Mesothelial cell of epicardium (in vitro differentiated cells): ENCODE data around the gene SLIT3. TPM values are rescaled to one million over a fixed set of nuclear protein-coding genes. Genes with fewer than 3 reads are reported as not detected.
A peak's percentile ranks its signal among the peaks of the same experiment; 100 is the strongest.

Source experiments
- DNase-seq, 2 experiments: peaks; one replicate each; pipeline ENCODE4 v3.0.0; 2021; ENCODE audit warnings: low spot score in 2 of 2; ENCODE audit not compliant: unreplicated experiment in 2 of 2
- H3K27ac Mint-ChIP-seq: 2 replicates; pipeline ENCODE4 v1.8.0; 2021; ENCODE audit warnings: mixed read lengths
- H3K27me3 Mint-ChIP-seq: 2 replicates; pipeline ENCODE4 v1.8.0; 2021; ENCODE audit warnings: low read depth, mixed read lengths
- H3K36me3 Mint-ChIP-seq: 2 replicates; pipeline ENCODE4 v1.8.0; 2021; ENCODE audit warnings: mixed read lengths
- H3K4me1 Mint-ChIP-seq: 2 replicates; pipeline ENCODE4 v1.8.0; 2021; ENCODE audit warnings: mixed read lengths
- H3K4me3 Mint-ChIP-seq: 2 replicates; pipeline ENCODE4 v1.8.0; 2021; ENCODE audit warnings: mild to moderate bottlenecking, moderate library complexity, mixed read lengths
- H3K9me3 Mint-ChIP-seq: 2 replicates; pipeline ENCODE4 v1.8.0; 2021; ENCODE audit warnings: mixed read lengths
- CTCF ChIP-seq: fragments of 200-600 bp; sonication (generic); IDR thresholded peaks from one replicate; pipeline ENCODE4 v1.5.0; 2021; ENCODE audit warnings: antibody characterized with exemption; ENCODE audit not compliant: unreplicated experiment
- total RNA-seq: library from RNA; stranded (reverse); gene quantifications from 3 replicates; pipeline ENCODE4 v1.2.1, GENCODE V29; 2021

The SLIT3 gene
- total RNA-seq, 1 donor from 2014 or later: 65.1 TPM

- H3K27me3 Mint-ChIP-seq: peaks cover 42% of the 10 kb centered on the region
- DNase-seq: no peak
- H3K4me3 Mint-ChIP-seq: no peak overlapping the region
- no peak for TF ChIP-seq CTCF
- H3K27ac Mint-ChIP-seq: no peak overlapping the region
- no peaks in the 10 kb centered on the region for H3K9me3 Mint-ChIP-seq
- H3K36me3 Mint-ChIP-seq: no peaks in the 10 kb centered on the region
- H3K4me1 Mint-ChIP-seq: peaks cover 24% of the 10 kb centered on the region
Observed at GRCh38 chr5:168989731-168990505, 311.0 kb downstream of the SLIT3 start.

- Mint-ChIP-seq H3K27ac (no peak overlapping the region), H3K27me3 (peaks cover 42% of the 10 kb centered on the region), H3K4me1 (peaks cover 24% of the 10 kb centered on the region), H3K4me3 (no peak overlapping the region), H3K9me3 (no peaks in the 10 kb centered on the region), H3K36me3 (no peaks in the 10 kb centered on the region)
- TF ChIP-seq CTCF: no peak
- DNase-seq: no peak
Observed at GRCh38 chr5:168988699-168989098, 312.2 kb downstream of the SLIT3 start.

GRCh38 chr5:168987543-168988300 lies 313.2 kb downstream of the SLIT3 start:
- peak; percentile 97 for TF ChIP-seq CTCF
- Mint-ChIP-seq H3K27me3 (peaks cover 42% of the 10 kb centered on the region), H3K4me1 (peaks cover 22% of the 10 kb centered on the region), H3K9me3 (no peaks in the 10 kb centered on the region), H3K27ac (no peak overlapping the region), H3K36me3 (no peaks in the 10 kb centered on the region), H3K4me3 (no peak overlapping the region)
- DNase-seq: peak; percentile 58 to 86

- Mint-ChIP-seq H3K9me3 (no peaks in the 10 kb centered on the region), H3K27me3 (peaks cover 41% of the 10 kb centered on the region), H3K4me3 (no peak overlapping the region), H3K36me3 (no peaks in the 10 kb centered on the region), H3K4me1 (peaks cover 11% of the 10 kb centered on the region), H3K27ac (no peak overlapping the region)
- no peak for TF ChIP-seq CTCF
- DNase-seq: no peak
Observed at GRCh38 chr5:168985454-168985853, 315.5 kb downstream of the SLIT3 start.

GRCh38 chr5:168984135-168984675 lies 316.7 kb downstream of the SLIT3 start:
- Mint-ChIP-seq H3K4me3 (no peak overlapping the region), H3K4me1 (peaks cover 19% of the 10 kb centered on the region), H3K27ac (no peak overlapping the region), H3K27me3 (peaks cover 29% of the 10 kb centered on the region), H3K36me3 (no peaks in the 10 kb centered on the region), H3K9me3 (no peaks in the 10 kb centered on the region)
- no peak for DNase-seq
- no peak for TF ChIP-seq CTCF
